GM21381 (cell line): ENCODE measurements around the gene FZD2.

ENCODE experiments used
- ATAC-seq: cut with Tn5 transposase; IDR thresholded peaks from one replicate; pipeline ENCODE4 v1.9.1; 2021; ENCODE audit warnings: mild to moderate bottlenecking, moderate library complexity; ENCODE audit not compliant: unreplicated experiment

Gene FZD2

GRCh38 chr17:44606658-44607057 lies 49.4 kb downstream of the FZD2 start:
- no peak for ATAC-seq

GRCh38 chr17:44607836-44608690 lies 50.8 kb downstream of the FZD2 start:
- ATAC-seq = no peak

GRCh38 chr17:44608727-44609435 lies 51.6 kb downstream of the FZD2 start:
- ATAC-seq = no peak

GRCh38 chr17:44610331-44610730 lies 53.0 kb downstream of the FZD2 start:
- no peak for ATAC-seq
